Naive thymus-derived CD8-positive, alpha-beta T cell (primary cell): ENCODE results near the gene PTH1R. TPM values are rescaled to one million over a fixed set of nuclear protein-coding genes. Genes with fewer than 3 reads are reported as not detected.

Experiments used
- ATAC-seq, 2 donors: fragments of 150-1000 bp; cut with Tn5 transposase in 1 of 2; sonication (Bioruptor Pico), chemical (Tn5 transposase) in 1 of 2; 1 replicate in 1 of 2; 2 replicates in 1 of 2; pipeline ENCODE4 v1.10.0; 2021; ENCODE audit warnings: mild to moderate bottlenecking in 2 of 2, moderate library complexity in 2 of 2
- POLR2A ChIA-PET: fragments of 350-600 bp; sonication (Branson Sonifier 250); formaldehyde crosslinking; loops from one replicate; lab custom pipeline; 2021; ENCODE audit warnings: antibody characterized with exemption; lab: Charles Lee
- DNase-seq, 10 donors: peaks; one replicate each; pipeline versions ENCODE4 v3.0.0 to v3.0.0-alpha.2; 2020 to 2022
- H3K27ac Mint-ChIP-seq, 10 donors: one replicate each; pipeline ENCODE4 v1.8.0; 2020 to 2022; ENCODE audit warnings: mild to moderate bottlenecking in 10 of 10, mixed read lengths in 10 of 10, moderate library complexity in 4 of 10, inconsistent platforms in 1 of 10
- H3K27me3 Mint-ChIP-seq, 5 donors: one replicate each; pipeline ENCODE4 v1.8.0; 2021 to 2022; ENCODE audit warnings: mixed read lengths in 5 of 5
- H3K36me3 Mint-ChIP-seq, 3 donors: one replicate each; pipeline ENCODE4 v1.8.0; 2020 to 2022; ENCODE audit warnings: mixed read lengths in 3 of 3, mild to moderate bottlenecking in 2 of 3, inconsistent platforms in 1 of 3
- H3K4me1 Mint-ChIP-seq, 4 donors: one replicate each; pipeline ENCODE4 v1.8.0; 2021 to 2022; ENCODE audit warnings: mixed read lengths in 4 of 4
- H3K4me3 Mint-ChIP-seq, 10 donors: one replicate each; pipeline ENCODE4 v1.8.0; 2020 to 2022; ENCODE audit warnings: mild to moderate bottlenecking in 10 of 10, mixed read lengths in 10 of 10, moderate library complexity in 6 of 10, inconsistent platforms in 1 of 10
- H3K9me3 Mint-ChIP-seq, 9 donors: one replicate each; pipeline ENCODE4 v1.8.0; 2020 to 2022; ENCODE audit warnings: mixed read lengths in 9 of 9, mild to moderate bottlenecking in 3 of 9, inconsistent platforms in 1 of 9, moderate library complexity in 1 of 9
- polyA plus RNA-seq, 3 donors: library from polyadenylated mRNA; unstranded; fragments of 300-500 nt; fragmentation: Illumina TruSeq; gene quantifications; one replicate each; pipeline ENCODE4 v1.2.3, GENCODE V29; 2021
- total RNA-seq, 8 experiments: library from RNA in 2 of 8; stranded (reverse) in 2 of 8; gene quantifications; one replicate each; pipeline ENCODE4 v1.2.3 and lab custom pipeline; 2021 to 2026

PTH1R gene
- total and polyA plus RNA-seq, 5 experiments from 2014 or later = not detected

DNA sequence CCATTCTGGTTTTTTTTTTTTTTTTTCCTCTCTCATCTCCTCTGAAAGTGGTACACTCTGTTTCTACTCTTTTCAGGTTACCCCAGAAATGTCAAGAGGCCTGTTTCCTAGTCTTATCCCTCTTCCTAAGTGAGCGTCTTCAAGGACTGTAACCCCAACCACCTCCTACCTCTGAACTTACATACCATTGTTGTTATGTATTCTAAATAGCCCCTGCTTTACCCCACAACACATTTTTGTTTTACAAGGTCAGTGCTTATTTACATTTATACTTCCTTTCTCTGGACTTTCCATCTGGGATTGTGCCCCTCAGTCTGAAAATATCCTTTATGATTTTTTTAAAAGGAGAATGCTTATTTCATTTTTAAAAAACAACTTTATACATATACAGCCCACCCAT, 38.8 kb downstream of the PTH1R start:
- Mint-ChIP-seq H3K27ac (peak overlapping the region in 6 of 10 donors; percentile 12 to 69 (median 53)), H3K4me1 (peaks cover 8 to 23% (median 15%) of the 10 kb centered on the region in 4 donors), H3K9me3 (peaks cover 0 to 4% (median 0%) of the 10 kb centered on the region in 9 donors), H3K4me3 (no peak overlapping the region), H3K36me3 (peaks cover 16 to 47% (median 32%) of the 10 kb centered on the region in 3 donors), H3K27me3 (no peaks in the 10 kb centered on the region)
- no peak for ATAC-seq
- DNase-seq = no peak
- POLR2A ChIA-PET = no interaction called here

DNA sequence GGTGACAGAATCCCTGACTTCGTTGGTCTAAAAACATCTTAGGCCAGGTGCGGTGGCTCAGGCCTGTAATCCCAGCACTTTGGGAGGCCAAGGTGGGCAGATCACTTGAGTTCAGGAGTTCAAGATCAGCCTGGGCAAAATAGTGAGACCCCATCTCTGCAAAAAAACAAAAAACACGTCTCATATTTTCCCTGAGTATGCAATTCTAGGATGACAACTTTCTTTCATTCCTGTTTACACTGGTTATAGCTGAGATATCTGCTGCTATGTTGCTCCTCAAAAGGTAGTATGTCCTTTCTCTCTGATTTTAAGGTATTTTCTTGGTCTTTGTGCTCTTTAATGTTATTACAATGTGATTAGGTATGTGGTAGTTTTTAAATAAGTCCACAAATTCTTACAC, 39.3 kb downstream of the PTH1R start:
- DNase-seq (no peak), ATAC-seq (no peak)
- Mint-ChIP-seq H3K27ac (peak overlapping the region in 2 of 10 donors; percentile 52 to 76), H3K4me3 (no peak overlapping the region), H3K27me3 (no peaks in the 10 kb centered on the region), H3K4me1 (peaks cover 8 to 23% (median 15%) of the 10 kb centered on the region in 4 donors), H3K36me3 (peaks cover 16 to 52% (median 33%) of the 10 kb centered on the region in 3 donors), H3K9me3 (peaks cover 0 to 4% (median 0%) of the 10 kb centered on the region in 9 donors)
- POLR2A ChIA-PET = no interaction called here

- ATAC-seq (no peak), DNase-seq (peak in 1 of 10 donors; percentile 16)
- Mint-ChIP-seq H3K4me1 (peaks cover 8 to 23% (median 15%) of the 10 kb centered on the region in 4 donors), H3K36me3 (peaks cover 16 to 53% (median 35%) of the 10 kb centered on the region in 3 donors), H3K4me3 (no peak overlapping the region), H3K27ac (peak overlapping the region in 2 of 10 donors; percentile 52 to 76), H3K27me3 (no peaks in the 10 kb centered on the region), H3K9me3 (peaks cover 0 to 4% (median 0%) of the 10 kb centered on the region in 9 donors)
- POLR2A ChIA-PET = no interaction called here
These were observed 39.7 kb downstream of the PTH1R start for GRCh38 chr3:46917257-46917656.

- peaks cover 0 to 4% (median 0%) of the 10 kb centered on the region in 9 donors for H3K9me3 Mint-ChIP-seq
- POLR2A ChIA-PET = no interaction called here
These were observed 40.7 kb downstream of the PTH1R start for GRCh38 chr3:46918202-46918601.

DNA sequence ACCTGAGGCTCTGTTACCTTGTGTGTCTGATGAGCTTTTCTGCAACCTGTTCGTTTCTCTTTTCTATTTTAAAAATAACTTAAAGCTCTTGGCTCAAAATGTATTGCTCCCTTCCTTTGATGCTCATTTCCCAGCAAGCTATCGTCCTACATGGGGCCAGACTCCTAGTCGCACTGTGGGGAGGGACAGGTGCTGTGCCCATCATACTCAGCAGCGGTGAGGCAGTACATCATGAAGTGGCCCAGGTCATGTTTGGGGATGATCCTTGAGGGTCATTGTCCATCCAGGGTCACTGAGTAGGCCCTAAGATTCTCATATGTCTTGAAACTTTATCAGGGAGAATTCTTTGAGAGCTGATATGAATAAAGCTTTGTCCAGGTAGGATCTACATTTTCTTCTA, 41.1 kb downstream of the PTH1R start:
- H3K36me3 Mint-ChIP-seq = peaks cover 16 to 65% (median 37%) of the 10 kb centered on the region in 3 donors
- no peak overlapping the region for H3K27ac Mint-ChIP-seq
- H3K4me1 Mint-ChIP-seq = peaks cover 7 to 23% (median 11%) of the 10 kb centered on the region in 4 donors

More at GRCh38 chr3:46918202-46918601, 40.7 kb downstream of the PTH1R start:
- H3K27ac Mint-ChIP-seq = peak overlapping the region in 1 of 10 donors; percentile 29
- H3K4me1 Mint-ChIP-seq = peaks cover 11 to 23% (median 12%) of the 10 kb centered on the region in 4 donors
- DNase-seq (no peak), ATAC-seq (no peak)
- H3K27me3 Mint-ChIP-seq = no peaks in the 10 kb centered on the region
- H3K4me3 Mint-ChIP-seq = no peak overlapping the region
- H3K36me3 Mint-ChIP-seq = peaks cover 16 to 61% (median 35%) of the 10 kb centered on the region in 3 donors

DNA sequence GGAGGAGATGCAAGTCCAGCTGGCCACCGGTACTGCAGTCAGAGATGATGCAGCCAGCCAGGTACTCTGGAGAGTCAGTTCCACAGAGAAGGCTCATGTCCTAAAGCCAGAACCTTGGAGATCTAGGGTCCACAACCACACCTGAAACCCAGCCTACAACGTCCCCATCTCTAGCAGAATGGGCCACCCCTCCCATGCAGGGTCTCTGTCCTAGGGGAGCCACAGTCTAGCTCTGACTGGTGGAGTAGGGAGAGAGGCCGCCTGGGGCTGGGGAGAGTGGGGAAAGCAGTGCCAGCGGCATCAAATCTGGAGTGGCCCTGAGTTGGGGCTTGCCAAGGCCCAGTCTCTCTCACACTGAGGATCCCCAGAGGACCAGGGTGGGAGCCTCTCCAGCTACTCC, 43.5 kb downstream of the PTH1R start:
- POLR2A ChIA-PET = no interaction called here
- Mint-ChIP-seq H3K36me3 (peaks cover 16 to 78% (median 41%) of the 10 kb centered on the region in 3 donors), H3K27ac (no peak overlapping the region), H3K9me3 (peaks cover 0 to 4% (median 0%) of the 10 kb centered on the region in 9 donors), H3K4me3 (no peak overlapping the region), H3K27me3 (no peaks in the 10 kb centered on the region), H3K4me1 (peaks cover 0 to 29% (median 7%) of the 10 kb centered on the region in 4 donors)
- peak in 1 of 10 donors; percentile 28 for DNase-seq
- ATAC-seq = no peak

More for the DNA sequence above, 41.1 kb downstream of the PTH1R start:
- DNase-seq (peak in 1 of 10 donors; percentile 19), ATAC-seq (no peak)
- no peak overlapping the region for H3K4me3 Mint-ChIP-seq
- POLR2A ChIA-PET = no interaction called here
- no peaks in the 10 kb centered on the region for H3K27me3 Mint-ChIP-seq
- H3K9me3 Mint-ChIP-seq = peaks cover 0 to 4% (median 0%) of the 10 kb centered on the region in 9 donors

GRCh38 chr3:46921871-46922271, 44.4 kb downstream of the PTH1R start:
- Mint-ChIP-seq H3K36me3 (peaks cover 16 to 77% (median 39%) of the 10 kb centered on the region in 3 donors), H3K9me3 (peaks cover 0 to 4% (median 0%) of the 10 kb centered on the region in 9 donors)
- POLR2A ChIA-PET = interaction anchor here (0.9 kb wide), 1 partner anchor 14 kb away, joined by 3 read pairs; no protein-coding TSS in a partner anchor

DNA sequence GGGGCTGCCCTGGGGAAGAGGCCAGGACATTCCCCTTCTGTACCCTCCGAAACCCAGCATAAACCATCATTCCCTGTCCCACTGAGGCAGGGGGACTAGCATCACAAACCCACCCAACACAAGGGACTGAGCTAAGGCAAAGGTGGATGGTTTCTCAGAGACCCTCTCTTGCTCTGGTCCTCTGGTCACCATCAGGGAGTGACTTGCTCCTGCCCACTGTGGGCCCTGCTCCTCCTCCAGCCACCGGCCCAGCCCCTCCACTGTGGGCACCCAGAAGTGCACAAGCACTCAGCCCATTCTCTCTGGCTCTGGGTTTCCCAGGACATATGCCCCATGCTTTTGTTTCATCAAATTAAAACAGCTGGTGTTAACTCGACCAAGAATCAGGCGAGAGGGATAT, 44.9 kb downstream of the PTH1R start:
- Mint-ChIP-seq H3K27me3 (no peaks in the 10 kb centered on the region), H3K36me3 (peaks cover 16 to 75% (median 33%) of the 10 kb centered on the region in 3 donors), H3K4me1 (peaks cover 12 to 43% (median 18%) of the 10 kb centered on the region in 4 donors), H3K9me3 (peaks cover 0 to 4% (median 0%) of the 10 kb centered on the region in 9 donors), H3K4me3 (no peak overlapping the region), H3K27ac (peak overlapping the region in 4 of 10 donors; percentile 4 to 44 (median 36))
- DNase-seq (peak in 1 of 10 donors; percentile 48), ATAC-seq (no peak)
- POLR2A ChIA-PET = interaction anchor here (0.6 to 1.4 kb wide), 6 partner anchors 11 to 362 kb away, joined by 3 to 7 read pairs (median 3); no protein-coding TSS in a partner anchor

More at GRCh38 chr3:46921871-46922271, 44.4 kb downstream of the PTH1R start:
- peak in 1 of 10 donors; percentile 49 for DNase-seq
- Mint-ChIP-seq H3K4me1 (peaks cover 8 to 37% (median 12%) of the 10 kb centered on the region in 4 donors), H3K27me3 (no peaks in the 10 kb centered on the region), H3K27ac (peak overlapping the region in 1 of 10 donors; percentile 38), H3K4me3 (no peak overlapping the region)
- no peak for ATAC-seq

- Mint-ChIP-seq H3K4me3 (no peak overlapping the region), H3K9me3 (peaks cover 0 to 2% (median 0%) of the 10 kb centered on the region in 9 donors), H3K27me3 (no peaks in the 10 kb centered on the region), H3K4me1 (peaks cover 12 to 49% (median 22%) of the 10 kb centered on the region in 4 donors), H3K36me3 (peaks cover 12 to 69% (median 28%) of the 10 kb centered on the region in 3 donors), H3K27ac (peak overlapping the region in 7 of 10 donors; percentile 35 to 91 (median 74))
- POLR2A ChIA-PET = interaction anchor here (0.6 to 1.4 kb wide), 6 partner anchors 10 to 361 kb away, joined by 3 to 7 read pairs (median 3); no protein-coding TSS in a partner anchor
- no peak for ATAC-seq
- peak in 1 of 10 donors; percentile 50 for DNase-seq
These were observed 45.5 kb downstream of the PTH1R start for GRCh38 chr3:46922871-46923558.

- peak overlapping the region in 9 of 10 donors; percentile 31 to 91 (median 66) for H3K27ac Mint-ChIP-seq
- peak in 1 of 2 donors; percentile 42 for ATAC-seq
These were observed 46.2 kb downstream of the PTH1R start for GRCh38 chr3:46923559-46924350.

DNA sequence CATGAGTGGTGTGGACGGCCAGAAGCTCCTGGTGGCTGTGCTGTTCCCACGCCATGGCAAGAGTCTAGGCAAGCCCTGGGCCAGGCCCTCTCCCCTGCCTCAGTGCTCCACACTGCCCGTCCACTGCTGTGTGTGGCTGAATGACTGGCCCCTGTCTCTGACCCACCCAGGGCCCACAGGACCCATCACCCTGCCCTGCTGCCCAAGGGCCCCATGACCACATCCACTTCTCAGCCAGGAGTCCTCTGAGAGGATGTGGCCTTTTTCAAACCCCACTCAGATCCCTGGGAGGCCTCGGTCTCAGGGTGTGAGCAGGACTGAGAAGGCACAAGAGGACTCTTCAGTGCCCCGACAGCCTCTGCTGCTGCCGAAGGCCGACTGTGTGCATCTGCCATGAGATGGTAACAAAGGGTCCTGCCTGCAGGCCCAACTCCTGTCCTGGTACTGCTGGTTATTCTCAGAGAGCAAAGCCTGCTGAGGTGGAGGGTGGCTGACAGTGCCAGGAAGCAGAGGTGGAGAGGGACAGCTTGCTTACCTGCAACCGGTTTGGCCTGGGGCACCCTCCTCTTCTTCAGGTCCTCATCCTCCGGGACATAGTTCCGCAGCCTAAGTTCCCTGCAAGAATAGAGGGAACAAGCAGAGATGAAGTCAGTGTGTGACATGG, 47.5 kb downstream of the PTH1R start:
- DNase-seq = peak in 1 of 10 donors; percentile 34
- Mint-ChIP-seq H3K4me3 (no peak overlapping the region), H3K27ac (peak overlapping the region in 4 of 10 donors; percentile 29 to 78 (median 59)), H3K9me3 (peaks cover 0 to 9% (median 3%) of the 10 kb centered on the region in 9 donors), H3K27me3 (no peaks in the 10 kb centered on the region), H3K4me1 (peaks cover 22 to 68% (median 38%) of the 10 kb centered on the region in 4 donors), H3K36me3 (peaks cover 8 to 63% (median 24%) of the 10 kb centered on the region in 3 donors)
- POLR2A ChIA-PET = no interaction called here
- ATAC-seq = no peak

More at GRCh38 chr3:46923559-46924350, 46.2 kb downstream of the PTH1R start:
- no peaks in the 10 kb centered on the region for H3K27me3 Mint-ChIP-seq
- H3K4me1 Mint-ChIP-seq = peaks cover 17 to 56% (median 29%) of the 10 kb centered on the region in 4 donors
- H3K36me3 Mint-ChIP-seq = peaks cover 10 to 69% (median 26%) of the 10 kb centered on the region in 3 donors
- peak in 8 of 10 donors; percentile 14 to 67 (median 40) for DNase-seq
- POLR2A ChIA-PET = interaction anchor here (1.4 kb wide), 1 partner anchor 73 kb away, joined by 3 read pairs; no protein-coding TSS in a partner anchor
- H3K4me3 Mint-ChIP-seq = no peak overlapping the region
- peaks cover 0 to 7% (median 3%) of the 10 kb centered on the region in 9 donors for H3K9me3 Mint-ChIP-seq
